ENCODE data around the gene SHROOM3.

GRCh38 chr4:76435528-76436319, 695 bp downstream of the SHROOM3 start:
- TF ChIP-seq POLR2AphosphoS5 (IDR thresholded peaks at IDR 0.05; ENCODE audit: low read depth, low read length): no peak
- TF ChIP-seq REST (IDR thresholded peaks at IDR 0.05; ENCODE audit: insufficient read depth in 1 of 2, low read depth in 2 of 2, low read length in 2 of 2): no peak
- no peak for TF ChIP-seq TAF1 (IDR thresholded peaks at IDR 0.05; ENCODE audit: borderline replicate concordance, insufficient read depth, low read length)
- TF ChIP-seq SIN3A (IDR thresholded peaks at IDR 0.05; ENCODE audit: borderline replicate concordance, insufficient read depth, low read length): no peak

Measured in PFSK-1 (cell line).